ENCODE data around the gene CLPTM1L. TPM values are rescaled to one million over a fixed set of nuclear protein-coding genes. Genes with fewer than 3 reads are reported as not detected.

Gene CLPTM1L
- polyA plus RNA-seq, 3 donors = 14.1 to 76.2 (median 35.0) TPM

DNA sequence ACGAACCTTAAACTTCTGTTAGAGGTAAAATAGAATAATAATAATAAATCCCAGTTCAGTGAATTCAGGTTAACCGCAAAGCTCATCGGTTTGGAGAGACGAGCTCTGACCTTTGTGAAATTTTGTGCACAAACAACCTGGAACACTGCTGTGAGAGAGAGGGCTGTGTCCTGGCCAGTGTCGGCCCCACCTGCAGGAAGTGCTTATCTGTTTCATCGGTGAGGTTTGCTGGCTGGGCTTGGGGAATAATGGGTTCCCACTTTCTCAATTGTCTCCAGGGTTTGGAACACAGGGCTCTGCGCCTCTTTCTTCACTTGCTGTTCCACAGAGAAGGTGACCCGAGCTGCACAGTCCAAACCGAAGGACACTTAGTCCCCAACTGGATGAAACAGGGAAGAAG, 19.3 kb upstream of the CLPTM1L start:
- H3K36me3 ChIP-seq (replicated peaks in 1 of 2; ENCODE audit: control insufficient read depth in 1 of 2, insufficient read depth in 2 of 2, low read length in 2 of 2) = no peaks in the 10 kb centered on the region
- DNase-seq = no peak

DNA sequence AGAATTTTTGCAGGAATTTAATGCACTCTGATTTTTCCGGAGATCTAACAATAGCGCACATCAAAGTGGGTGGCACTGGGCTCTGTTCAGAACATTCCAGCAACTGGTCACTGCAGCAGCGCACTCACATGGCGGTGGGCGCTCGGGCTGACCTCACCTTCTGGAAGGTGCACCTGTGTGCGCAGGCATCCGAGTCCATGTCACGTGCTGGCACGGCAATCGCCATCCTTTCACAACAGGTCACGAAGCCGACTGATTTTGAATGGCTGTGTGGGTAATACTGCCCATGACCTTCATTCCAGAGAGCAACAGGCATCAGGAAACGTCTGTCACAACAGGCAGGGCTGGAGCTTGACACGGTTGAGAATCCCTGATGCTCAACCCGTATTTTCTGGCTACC, 18.7 kb upstream of the CLPTM1L start:
- H3K27ac ChIP-seq (ENCODE audit: low read depth in 1 of 2, low read length in 2 of 2) = no peak overlapping the region
- H3K9me3 ChIP-seq (replicated peaks in 1 of 2; ENCODE audit: control insufficient read depth in 1 of 2, insufficient read depth in 1 of 2, low read length in 2 of 2) = no peaks in the 10 kb centered on the region
- Mint-ChIP-seq H3K27me3 (ENCODE audit: low read depth in 3 of 3) (peaks cover 24 to 38% (median 26%) of the 10 kb centered on the region in 3 donors), H3K4me3 (no peak overlapping the region), H3K27ac (no peak overlapping the region), H3K36me3 (no peaks in the 10 kb centered on the region), H3K4me1 (no peaks in the 10 kb centered on the region), H3K9me3 (no peaks in the 10 kb centered on the region)
- H3K4me3 ChIP-seq (replicated peaks in 1 of 3; ENCODE audit: low read depth in 2 of 3, low read length in 3 of 3) = no peak overlapping the region
- 84% methylated on average over 14 of the region's 16 CpGs for WGBS (ENCODE audit: insufficient coverage)
- no peaks in the 10 kb centered on the region for H3K27me3 ChIP-seq (ENCODE audit: control insufficient read depth in 2 of 2, insufficient read depth in 2 of 2, low read length in 2 of 2)
- no peak overlapping the region for H3K4me2 ChIP-seq (replicated peaks; ENCODE audit: extremely low read depth, low read length, poor library complexity, severe bottlenecking)
- H3K9ac ChIP-seq (ENCODE audit: insufficient read depth, low read length, poor library complexity, severe bottlenecking) = no peak overlapping the region
- TF ChIP-seq, protein P1, sequence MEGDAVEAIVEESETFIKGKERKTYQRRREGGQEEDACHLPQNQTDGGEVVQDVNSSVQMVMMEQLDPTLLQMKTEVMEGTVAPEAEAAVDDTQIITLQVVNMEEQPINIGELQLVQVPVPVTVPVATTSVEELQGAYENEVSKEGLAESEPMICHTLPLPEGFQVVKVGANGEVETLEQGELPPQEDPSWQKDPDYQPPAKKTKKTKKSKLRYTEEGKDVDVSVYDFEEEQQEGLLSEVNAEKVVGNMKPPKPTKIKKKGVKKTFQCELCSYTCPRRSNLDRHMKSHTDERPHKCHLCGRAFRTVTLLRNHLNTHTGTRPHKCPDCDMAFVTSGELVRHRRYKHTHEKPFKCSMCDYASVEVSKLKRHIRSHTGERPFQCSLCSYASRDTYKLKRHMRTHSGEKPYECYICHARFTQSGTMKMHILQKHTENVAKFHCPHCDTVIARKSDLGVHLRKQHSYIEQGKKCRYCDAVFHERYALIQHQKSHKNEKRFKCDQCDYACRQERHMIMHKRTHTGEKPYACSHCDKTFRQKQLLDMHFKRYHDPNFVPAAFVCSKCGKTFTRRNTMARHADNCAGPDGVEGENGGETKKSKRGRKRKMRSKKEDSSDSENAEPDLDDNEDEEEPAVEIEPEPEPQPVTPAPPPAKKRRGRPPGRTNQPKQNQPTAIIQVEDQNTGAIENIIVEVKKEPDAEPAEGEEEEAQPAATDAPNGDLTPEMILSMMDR (IDR thresholded peaks at IDR 0.05) = no peak
- no peaks in the 10 kb centered on the region for H4K20me1 ChIP-seq (ENCODE audit: insufficient read depth, low read length)
- no peak overlapping the region for H2AFZ ChIP-seq (ENCODE audit: insufficient read depth, low read depth, low read length, poor library complexity, severe bottlenecking)
- H3K4me1 ChIP-seq (ENCODE audit: control insufficient read depth in 1 of 2, insufficient read depth in 2 of 2, low read length in 2 of 2) = no peaks in the 10 kb centered on the region
- H3K79me2 ChIP-seq (ENCODE audit: insufficient read depth, low read length) = no peaks in the 10 kb centered on the region
- intact Hi-C loops (cut with micrococcal nuclease) = no loop called here
- no peak for DNase-seq
- no peaks in the 10 kb centered on the region for H3K36me3 ChIP-seq (replicated peaks in 1 of 2; ENCODE audit: control insufficient read depth in 1 of 2, insufficient read depth in 2 of 2, low read length in 2 of 2)

More for the DNA sequence above, 19.3 kb upstream of the CLPTM1L start:
- Mint-ChIP-seq H3K4me1 (no peaks in the 10 kb centered on the region), H3K4me3 (no peak overlapping the region), H3K27ac (peak overlapping the region in 1 of 7 donors; percentile 18), H3K36me3 (no peaks in the 10 kb centered on the region), H3K9me3 (no peaks in the 10 kb centered on the region), H3K27me3 (ENCODE audit: low read depth in 3 of 3) (peaks cover 24 to 36% (median 29%) of the 10 kb centered on the region in 3 donors)
- Histone ChIP-seq H3K4me2 (replicated peaks; ENCODE audit: extremely low read depth, low read length, poor library complexity, severe bottlenecking) (no peak overlapping the region), H3K9ac (ENCODE audit: insufficient read depth, low read length, poor library complexity, severe bottlenecking) (no peak overlapping the region), H3K79me2 (ENCODE audit: insufficient read depth, low read length) (no peaks in the 10 kb centered on the region), H3K9me3 (replicated peaks in 1 of 2; ENCODE audit: control insufficient read depth in 1 of 2, insufficient read depth in 1 of 2, low read length in 2 of 2) (no peaks in the 10 kb centered on the region), H3K4me3 (replicated peaks in 1 of 3; ENCODE audit: low read depth in 2 of 3, low read length in 3 of 3) (no peak overlapping the region), H3K4me1 (ENCODE audit: control insufficient read depth in 1 of 2, insufficient read depth in 2 of 2, low read length in 2 of 2) (no peaks in the 10 kb centered on the region), H3K27ac (ENCODE audit: low read depth in 1 of 2, low read length in 2 of 2) (no peak overlapping the region), H4K20me1 (ENCODE audit: insufficient read depth, low read length) (no peaks in the 10 kb centered on the region), H2AFZ (ENCODE audit: insufficient read depth, low read depth, low read length, poor library complexity, severe bottlenecking) (no peak overlapping the region), H3K27me3 (ENCODE audit: control insufficient read depth in 2 of 2, insufficient read depth in 2 of 2, low read length in 2 of 2) (no peaks in the 10 kb centered on the region)
- WGBS (ENCODE audit: insufficient coverage) = 75% methylated on average over 7 of the region's 9 CpGs
- intact Hi-C loops (cut with micrococcal nuclease) = no loop called here
- TF ChIP-seq, protein P1 (IDR thresholded peaks at IDR 0.05) = no peak
